ENCODE data around the gene ILKAP.

ILKAP gene

DNA sequence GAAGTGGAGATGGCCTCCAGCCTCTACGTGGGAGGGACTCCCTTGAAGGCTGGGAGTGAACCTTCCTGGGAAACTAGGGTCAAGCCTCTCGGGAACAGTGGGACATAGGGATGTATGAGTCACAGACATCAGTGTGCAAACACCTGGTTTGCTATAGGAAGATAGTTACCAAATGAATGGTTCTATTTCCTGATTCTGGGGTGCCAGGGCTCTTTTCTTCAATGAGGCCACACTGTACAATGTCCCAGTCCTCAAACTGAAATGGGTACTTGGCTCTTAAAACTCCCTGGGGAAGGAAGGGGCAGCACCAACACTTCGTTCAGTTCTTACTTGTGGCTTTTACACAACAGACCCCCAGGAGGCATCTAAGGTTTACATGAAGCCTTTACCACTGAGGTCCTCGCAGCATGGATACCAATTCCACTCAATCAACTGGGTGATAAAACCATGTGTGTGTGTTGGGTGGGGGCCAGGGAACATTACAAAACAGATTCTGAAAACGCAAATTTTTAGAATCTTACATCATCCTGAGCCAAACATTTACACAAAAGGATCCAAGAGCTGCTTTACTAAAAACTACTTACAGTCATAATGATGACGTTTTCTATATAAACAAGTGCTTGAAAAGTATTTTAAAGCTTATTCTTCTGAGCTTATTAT lies 34.3 kb downstream of the ILKAP start:
- peak in 3 of 42 donors; percentile 15 to 33 (median 22) for DNase-seq
- intact Hi-C loops (cut with DNase I): no loop called here

DNA sequence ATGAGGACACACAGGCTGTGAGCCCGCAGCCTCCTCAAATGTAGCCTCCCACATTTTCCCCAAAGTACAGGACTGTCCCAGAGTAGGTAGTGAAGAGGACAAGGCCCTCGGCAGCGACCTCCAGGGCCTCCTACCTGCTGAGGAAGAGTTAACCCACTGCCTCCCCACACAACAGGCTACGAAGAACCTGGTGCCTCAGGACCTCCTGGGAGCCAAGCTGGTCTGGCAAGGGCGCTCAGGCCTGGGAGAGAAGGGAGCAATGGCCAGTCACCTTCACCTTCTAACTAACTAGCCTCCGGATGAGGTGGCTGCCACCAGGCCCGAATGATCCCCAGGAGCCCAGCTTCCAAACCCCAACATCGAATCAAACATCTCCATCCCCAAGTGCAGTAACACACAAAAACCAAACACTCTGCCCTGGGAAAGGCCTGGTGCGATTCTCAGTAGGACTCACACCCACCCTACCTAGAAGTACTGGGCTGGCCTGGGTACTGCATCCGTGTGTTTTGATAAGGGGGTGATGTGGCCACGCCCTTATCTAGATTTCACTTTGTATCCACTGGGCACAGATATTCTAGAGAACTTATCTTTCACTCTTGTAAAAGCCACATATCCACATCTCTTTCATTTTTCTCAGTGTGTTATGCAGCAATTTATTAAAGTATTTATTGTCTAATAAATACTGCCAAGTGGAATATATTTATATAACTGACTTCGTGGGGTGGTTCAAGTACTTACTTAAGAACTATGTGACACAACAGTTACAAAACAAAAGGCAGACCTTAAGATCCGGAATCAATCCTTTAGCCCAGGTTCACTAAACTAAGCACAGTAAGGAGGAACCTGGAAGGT lies 35.1 kb downstream of the ILKAP start:
- intact Hi-C loops (cut with DNase I): no loop called here

DNA sequence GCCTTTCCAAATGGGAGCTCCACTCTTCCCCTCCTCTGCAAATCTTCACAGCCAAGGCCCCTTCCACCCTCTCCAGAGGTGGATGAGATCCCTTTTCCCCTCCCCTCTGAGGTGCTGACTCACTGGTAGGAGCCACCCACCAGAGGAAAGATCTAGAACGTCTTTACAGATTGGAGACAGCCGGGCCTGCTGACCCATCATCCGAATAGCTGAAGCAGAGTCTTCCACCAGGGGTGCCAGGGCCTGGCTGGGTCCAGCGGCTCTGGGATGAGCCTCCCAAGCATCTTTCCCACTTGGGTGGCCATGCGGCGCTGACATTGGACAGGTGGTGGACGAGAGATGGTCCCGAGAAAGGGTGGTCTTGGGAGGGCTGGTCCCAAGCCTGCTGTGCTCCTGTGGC lies 35.7 kb downstream of the ILKAP start:
- DNase-seq: peak in 20 of 42 donors; percentile 19 to 74 (median 48)
- intact Hi-C loops (cut with DNase I): no loop called here

More for the DNA sequence above, 35.1 kb downstream of the ILKAP start:
- peak in 3 of 42 donors; percentile 12 to 33 (median 14) for DNase-seq

DNA sequence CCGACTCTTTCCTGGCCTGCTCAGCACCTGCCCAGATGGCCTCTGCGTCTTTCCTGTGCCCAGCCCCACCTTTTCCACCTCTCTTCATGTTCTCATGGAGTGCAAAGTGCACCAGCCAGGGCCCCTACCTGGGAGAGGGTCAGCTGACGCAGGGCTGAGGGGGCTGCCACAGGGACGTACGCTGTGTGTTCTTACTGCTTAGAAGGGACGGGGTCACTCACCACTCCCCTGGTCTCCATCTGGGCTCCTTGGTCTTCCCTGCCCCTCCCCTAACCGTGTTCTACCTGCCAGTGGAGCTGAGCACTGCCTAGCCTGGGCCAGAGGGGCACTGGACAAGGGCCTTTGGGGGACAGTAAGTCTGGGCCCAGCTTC lies 36.2 kb downstream of the ILKAP start:
- peak in 4 of 42 donors; percentile 14 to 32 (median 24) for DNase-seq
- intact Hi-C loops (cut with DNase I): no loop called here

DNA sequence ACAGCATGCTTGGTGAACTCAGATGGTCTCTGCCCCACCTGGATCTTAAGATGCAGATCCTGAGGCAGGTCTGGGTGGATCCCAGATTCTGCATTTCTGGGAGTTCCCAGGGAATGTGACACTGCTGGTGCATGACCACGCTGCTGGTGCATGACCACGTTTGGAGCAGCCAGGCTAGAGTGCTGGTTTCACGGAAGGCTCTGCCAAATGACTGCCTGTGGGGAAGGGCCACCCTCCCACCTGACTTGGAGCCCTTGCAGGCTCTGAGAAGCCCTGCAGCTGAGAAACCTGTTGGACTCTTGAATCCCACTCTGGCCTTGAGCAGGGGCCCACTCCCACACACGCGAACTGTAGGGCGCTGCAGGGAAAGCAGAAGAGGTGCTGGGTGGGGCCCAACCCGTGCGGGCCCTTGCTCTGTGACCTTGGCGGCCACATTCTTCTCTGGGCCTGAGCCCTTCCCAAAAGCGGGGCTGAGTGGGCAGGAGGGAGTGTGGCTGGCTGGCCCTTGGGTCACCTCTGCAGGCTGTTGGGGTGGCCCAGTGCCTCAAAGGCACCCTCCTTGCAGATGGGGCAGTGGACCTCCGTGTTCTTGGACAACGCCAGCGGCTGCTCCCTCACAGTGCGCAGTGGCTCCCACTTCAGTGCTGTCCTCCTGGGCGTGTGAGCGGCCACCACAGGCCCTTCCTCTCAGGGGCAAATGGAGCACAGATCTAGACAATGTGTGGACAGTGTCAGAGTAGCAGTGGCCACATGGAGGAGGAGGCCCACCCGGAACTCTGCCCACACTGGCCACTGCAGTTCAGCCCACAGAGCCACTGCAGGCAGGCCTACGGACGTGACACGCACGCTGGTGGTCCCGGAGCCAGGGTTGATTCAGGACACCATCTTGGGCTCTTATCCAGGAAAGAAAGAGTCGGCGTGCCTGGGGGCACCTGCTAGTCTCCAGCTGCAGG lies 36.8 kb downstream of the ILKAP start:
- DNase-seq: peak in 9 of 42 donors; percentile 2 to 39 (median 15)
- intact Hi-C loops (cut with DNase I): no loop called here

DNA sequence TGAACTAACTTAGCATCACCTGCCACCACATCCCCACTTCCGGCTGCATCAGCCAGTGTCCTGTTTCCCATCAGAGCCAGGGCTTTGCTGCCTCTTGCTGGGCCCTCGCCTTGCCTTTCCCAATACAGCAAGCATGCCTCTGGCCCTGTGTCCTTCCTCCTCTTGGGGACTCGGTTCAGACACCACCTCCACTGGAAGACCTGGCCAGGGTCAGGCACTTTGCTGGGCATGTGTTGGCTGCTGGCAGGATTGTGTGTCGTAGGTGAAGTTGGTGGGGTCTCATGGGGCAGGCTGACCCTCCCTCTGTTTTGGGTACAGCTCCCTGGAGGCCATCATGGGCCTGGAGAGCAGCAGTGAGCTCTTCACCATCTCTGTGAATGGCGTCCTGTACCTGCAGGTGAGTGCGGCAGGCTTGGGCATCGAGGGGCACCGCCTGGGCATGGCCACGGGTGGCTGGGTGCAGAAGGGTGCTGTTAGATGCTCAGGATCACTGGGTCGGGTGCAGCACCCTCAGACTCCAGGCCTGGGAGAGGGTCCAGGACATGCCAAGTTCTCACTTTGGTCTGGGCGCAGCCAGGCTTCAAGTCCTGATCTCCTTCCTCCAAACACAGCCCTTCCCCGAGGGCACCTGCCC lies 38.1 kb downstream of the ILKAP start:
- intact Hi-C loops (cut with DNase I): no loop called here
- peak in 6 of 42 donors; percentile 3 to 35 (median 26) for DNase-seq

DNA sequence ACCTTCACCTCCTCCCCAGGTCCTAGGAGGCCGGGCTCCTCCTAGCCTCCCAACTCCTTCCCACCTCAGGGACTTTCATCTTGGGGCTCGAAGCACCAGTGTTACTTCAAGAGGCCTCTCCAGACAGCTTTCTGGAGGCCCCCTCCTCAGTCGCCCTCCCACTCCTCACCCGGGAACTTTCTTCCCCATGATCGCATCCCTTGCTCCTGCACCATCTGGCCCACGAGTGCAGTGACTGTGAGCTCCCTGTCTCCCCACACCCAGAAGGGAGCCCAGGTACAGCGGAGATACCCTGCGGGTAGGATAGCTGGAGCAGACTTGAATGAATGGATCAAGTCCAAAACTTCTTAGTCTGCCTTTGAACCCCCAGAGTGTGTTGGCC lies 38.6 kb downstream of the ILKAP start:
- peak in 4 of 42 donors; percentile 0 to 35 (median 16) for DNase-seq
- intact Hi-C loops (cut with DNase I): loop anchor here (5.0 kb wide), 1 partner anchor 97 kb away; no protein-coding TSS in a partner anchor

DNA sequence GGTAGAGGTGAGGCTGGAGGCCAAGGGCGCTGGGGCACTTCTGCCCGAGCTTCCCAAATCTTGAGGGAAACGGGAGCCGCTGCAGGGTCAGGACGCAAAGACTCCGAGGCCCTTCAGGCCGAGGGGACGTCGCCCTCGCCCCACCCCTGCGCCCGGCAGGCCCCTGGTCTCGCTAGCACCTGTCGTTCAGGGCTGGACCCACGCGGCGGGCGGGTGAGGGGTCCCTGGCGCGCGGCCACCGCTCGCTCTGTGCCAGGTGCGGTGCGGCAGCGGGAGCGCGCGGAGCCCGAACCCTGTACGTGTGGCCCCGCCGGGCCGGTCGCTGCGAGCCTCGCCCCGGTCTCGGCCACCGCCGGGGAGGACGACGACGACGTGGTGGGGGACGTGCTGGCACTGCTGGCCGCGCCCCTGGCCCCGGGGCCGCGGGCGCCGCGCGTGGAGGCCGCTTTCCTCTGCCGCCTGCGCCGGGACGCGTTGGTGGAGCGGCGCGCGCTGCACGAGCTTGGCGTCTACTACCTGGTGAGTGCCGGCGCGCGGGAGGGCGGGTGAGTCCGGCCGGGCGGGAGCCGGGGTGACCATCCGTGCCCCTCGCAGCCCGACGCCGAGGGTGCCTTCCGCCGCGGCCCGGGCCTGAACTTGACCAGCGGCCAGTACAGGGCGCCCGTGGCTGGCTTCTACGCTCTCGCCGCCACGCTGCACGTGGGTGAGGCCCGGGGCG lies 39.9 kb downstream of the ILKAP start:
- peak in 13 of 42 donors; percentile 17 to 58 (median 41) for DNase-seq
- intact Hi-C loops (cut with DNase I): loop anchor here (5.0 kb wide), 1 partner anchor 99 kb away; no protein-coding TSS in a partner anchor

DNA sequence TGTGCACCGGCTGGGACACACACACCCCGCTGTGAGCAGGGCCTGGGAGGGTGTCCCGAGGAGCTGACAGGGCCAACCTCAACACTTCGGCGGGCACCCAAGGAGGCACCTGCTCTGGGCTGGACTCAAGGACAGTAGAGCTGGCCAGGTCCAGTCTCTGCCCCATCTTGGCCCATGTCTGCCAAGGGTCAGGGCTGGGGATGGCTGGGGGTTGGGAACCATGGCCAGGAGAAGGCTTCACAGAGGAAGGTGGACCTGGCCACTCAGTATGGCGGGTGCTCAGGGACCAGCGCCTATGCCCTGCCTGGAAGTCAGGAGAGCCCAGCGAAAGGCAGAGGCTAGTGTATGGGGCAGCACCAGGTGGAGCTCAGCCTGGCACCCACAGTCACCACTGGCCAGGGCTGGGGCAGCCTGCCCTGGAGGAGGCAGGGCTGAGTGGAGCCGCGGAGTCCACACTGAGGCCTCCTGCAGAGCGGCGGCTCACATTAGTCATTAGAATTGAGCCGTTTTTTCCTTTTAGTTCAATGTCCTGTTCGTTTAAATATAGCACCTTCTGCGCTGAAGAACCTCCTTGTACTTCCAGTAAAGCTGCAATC lies 40.6 kb downstream of the ILKAP start:
- no peak for DNase-seq
- intact Hi-C loops (cut with DNase I): loop anchor here (5.0 kb wide), 1 partner anchor 99 kb away; no protein-coding TSS in a partner anchor

DNA sequence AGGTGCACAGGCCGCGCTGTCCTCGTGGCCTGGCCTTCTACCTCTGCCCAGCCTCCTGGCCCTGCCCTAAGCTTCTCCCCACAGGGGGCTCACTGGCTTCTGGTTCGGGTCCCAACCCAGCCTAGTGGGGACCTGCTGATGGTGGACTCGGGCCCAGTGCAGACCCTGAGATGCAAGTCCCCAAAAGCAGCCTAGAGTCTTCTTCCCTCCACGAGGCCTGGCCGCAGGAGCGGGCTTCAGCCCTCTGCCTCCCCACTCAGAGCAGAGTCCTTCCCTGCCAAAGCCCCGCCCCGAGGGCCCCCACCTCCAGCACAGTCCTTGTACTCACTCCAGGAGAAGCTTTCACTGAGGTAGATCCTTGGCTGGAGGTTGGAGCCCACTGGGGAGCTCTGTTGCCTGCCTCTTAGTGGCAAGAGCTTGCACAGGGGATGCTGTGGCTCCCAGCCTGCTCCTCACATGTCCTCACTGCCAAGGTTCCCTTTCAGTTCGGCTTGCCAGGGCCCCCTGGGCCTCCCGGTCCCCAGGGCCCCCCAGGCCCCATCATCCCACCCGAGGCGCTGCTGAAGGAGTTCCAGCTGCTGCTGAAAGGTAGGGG lies 41.1 kb downstream of the ILKAP start:
- intact Hi-C loops (cut with DNase I): loop anchor here (5.0 kb wide), 1 partner anchor 100 kb away; no protein-coding TSS in a partner anchor
- DNase-seq: no peak

DNA sequence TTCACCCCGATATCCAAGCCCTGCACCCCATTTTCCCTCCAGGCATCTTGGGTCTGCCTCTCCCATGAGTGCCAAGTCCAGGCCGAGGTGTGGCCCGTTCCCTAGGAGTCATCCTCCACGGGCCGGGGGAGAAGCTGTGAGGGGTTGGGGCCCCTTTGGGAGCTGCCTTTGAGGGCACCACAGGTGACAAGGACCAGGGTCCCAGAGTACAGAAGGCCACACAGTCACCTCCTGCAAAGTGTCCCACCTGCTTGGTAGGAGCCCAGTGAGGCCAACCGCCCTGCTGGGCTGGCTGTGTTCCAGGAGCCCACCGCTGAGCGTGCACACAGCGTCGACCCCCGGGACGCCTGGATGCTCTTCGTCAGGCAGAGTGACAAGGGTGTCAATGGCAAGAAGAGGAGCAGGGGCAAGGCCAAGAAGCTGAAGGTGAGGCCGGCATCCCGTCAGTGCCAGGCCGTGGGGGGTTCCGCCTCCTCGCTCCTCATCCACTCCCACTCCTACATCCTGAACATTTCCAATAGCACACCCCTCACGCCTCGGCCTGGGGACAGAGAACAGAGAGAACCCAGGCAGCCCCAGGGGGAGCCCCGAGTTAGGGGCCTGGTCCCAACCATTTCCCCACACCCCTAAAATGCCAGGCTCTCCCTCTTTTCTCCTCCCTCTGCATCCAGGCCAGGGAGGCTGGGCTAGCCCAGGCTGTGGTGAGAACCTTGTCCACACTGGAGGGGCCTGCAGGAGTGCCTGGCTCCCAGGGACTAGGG lies 42.0 kb downstream of the ILKAP start:
- peak in 1 of 42 donors; percentile 7 for DNase-seq
- intact Hi-C loops (cut with DNase I): loop anchor here (5.0 kb wide), 1 partner anchor 101 kb away; no protein-coding TSS in a partner anchor

DNA sequence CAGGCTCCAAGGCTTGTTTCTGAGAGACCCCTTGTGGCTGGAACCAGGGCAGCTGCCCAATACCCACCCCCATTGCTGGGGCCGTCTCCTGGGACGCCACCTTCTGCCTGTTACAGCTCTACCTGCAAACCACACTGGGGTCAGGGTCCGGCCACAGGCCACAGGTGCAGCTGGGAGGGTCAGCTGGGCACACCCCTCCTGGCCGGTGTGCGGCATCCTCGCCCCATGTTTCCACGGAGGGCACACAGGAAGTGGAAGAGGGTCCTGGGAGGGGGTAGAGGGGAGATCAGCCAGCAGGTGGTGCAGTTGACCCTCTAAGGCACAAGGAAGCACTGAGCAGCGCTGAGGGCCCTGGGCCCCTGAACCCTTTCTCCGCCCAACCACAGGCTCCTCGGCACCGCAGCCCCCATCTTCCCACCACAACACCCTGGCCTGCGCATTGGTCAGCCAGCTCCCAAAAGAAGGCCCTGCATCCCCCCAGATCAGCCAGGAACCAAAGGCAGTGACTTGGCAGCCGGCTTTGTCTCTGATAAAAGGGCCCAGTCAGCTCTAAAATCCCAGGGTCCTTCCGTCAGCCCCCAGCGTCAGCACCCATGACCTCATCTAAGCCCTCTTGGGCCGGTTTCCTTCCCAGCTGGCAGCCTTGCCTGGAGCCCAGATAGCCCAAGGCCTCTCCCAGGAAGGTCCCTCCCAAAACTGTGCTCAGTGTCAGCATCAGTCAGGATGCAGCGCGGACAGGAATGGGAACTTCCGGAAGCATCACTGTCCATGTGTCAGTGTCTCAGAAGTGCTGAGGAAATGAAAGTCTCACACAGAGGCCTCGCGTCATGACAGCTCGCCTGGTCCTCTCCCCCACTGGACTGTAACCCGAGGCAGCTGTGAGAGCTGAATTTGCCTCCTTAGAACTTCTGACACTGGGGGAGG lies 43.0 kb downstream of the ILKAP start:
- DNase-seq: peak in 27 of 42 donors; percentile 15 to 73 (median 48)
- intact Hi-C loops (cut with DNase I): loop anchor here (5.0 kb wide), 1 partner anchor 102 kb away; no protein-coding TSS in a partner anchor

DNA sequence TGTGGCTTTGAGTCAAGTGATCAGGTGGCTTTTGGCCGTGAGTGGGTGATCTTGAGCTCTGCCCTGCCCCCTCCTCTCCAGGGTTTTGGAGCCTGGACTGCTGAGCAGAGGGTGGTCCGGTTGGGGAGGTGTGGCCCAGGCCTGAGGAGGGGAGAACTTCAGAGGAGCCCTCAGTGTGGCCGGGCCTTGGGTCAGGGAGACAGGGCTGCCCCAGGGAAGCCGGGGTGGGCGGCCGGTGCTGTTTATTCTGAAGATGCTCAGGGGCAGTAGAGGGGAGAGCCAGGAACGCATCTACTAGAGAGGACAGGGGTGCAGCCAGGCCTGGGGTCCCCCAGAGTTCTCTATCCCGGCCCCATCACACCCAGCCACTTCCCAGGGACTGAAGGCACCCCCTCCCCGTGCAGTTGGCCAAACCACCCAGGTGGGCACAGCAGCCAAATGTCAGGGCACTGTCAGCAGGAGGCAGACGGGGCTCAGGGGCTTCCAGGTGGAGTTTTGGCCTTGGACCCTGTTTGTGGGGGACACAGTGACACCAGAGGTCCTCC lies 43.8 kb downstream of the ILKAP start:
- intact Hi-C loops (cut with DNase I): loop anchor here (5.0 kb wide), 1 partner anchor 103 kb away; no protein-coding TSS in a partner anchor
- DNase-seq: no peak

DNA sequence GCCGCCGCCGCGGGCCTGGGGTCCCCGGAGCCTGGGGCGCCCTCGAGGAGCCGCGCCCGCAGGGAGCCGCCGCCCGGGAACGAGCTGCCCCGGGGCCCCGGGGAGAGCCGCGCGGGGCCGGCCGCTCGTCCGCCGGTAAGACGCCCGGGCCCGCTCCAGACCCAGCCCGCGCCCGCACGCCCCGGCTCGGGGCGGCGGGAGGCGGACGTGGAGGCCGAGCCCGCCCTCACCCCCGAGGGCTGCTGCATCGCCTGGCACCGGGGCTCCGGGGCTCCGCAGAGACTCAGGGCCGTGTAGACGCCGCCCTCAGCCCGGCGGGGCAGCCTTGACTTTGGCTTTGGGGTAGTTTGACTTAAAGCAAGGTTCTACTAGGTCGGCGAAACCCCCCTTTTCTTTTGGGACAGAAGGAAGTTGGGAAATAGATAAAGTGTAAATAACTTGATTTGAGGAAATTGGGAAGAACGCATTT lies 44.4 kb downstream of the ILKAP start:
- intact Hi-C loops (cut with DNase I): no loop called here
- DNase-seq: no peak
